NCI-H446 (cell line): ENCODE results near the gene RAI1.
A peak's percentile ranks its signal among the peaks of the same experiment; 100 is the strongest.

Source experiments
- DNase-seq, 2 experiments: peaks; one replicate each; lab custom pipeline; 2025; lab: John Stamatoyannopoulos, UW

The RAI1 gene

DNA sequence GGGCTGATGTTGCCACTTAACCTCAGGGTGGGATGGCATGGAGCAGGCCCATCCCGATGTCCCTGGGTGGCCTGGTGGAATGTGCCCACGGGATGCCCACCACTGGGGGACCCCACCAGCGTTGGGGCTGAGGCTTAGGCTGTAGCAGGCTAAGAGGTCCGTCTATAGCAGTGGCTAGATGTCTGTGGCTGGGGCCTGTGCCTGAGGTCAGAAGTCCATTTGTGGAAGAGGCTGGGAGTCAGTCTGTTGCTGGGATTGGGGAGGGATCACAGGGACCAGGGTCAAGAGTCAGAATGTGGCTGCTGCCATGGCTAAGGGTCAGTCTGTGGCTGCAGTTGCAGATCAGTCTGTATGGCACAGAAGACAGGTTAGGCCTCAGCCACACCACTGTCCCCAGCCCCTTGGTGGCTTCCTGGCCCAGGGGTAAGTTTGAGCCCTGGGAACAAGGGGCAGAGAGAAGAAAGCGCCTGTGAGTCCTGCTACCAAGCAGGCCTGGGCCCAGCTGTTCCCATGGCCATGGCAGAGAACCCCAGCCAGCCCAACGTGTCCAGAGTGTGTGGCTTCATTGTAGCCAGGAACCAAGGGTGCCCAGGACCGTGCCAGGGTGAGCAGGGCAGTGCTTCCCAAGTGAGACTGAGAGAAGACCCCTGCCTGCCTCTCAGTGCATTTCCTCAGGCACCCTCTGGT, 35.7 kb downstream of the RAI1 start:
- DNase-seq, result no peak

DNA sequence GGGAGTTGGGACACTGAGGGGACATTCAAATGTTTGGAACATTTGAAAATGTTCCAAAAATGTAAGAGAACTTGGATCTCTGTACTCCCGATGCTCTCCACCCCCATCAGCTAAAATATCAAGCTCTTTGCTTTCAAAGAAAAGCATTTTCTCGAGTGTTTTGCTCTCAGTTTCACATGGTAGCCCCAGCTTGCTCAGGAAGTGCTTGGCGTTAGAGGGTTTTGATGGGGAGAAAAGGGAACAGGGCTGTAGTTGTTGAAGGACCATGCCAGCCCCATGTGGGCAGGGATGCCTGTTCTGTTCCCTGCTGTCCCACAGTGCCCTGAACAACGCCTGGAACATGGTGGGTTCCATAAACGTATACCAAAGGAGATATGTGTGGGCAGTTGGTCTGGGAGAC, 37.0 kb downstream of the RAI1 start:
- no peak for DNase-seq

DNA sequence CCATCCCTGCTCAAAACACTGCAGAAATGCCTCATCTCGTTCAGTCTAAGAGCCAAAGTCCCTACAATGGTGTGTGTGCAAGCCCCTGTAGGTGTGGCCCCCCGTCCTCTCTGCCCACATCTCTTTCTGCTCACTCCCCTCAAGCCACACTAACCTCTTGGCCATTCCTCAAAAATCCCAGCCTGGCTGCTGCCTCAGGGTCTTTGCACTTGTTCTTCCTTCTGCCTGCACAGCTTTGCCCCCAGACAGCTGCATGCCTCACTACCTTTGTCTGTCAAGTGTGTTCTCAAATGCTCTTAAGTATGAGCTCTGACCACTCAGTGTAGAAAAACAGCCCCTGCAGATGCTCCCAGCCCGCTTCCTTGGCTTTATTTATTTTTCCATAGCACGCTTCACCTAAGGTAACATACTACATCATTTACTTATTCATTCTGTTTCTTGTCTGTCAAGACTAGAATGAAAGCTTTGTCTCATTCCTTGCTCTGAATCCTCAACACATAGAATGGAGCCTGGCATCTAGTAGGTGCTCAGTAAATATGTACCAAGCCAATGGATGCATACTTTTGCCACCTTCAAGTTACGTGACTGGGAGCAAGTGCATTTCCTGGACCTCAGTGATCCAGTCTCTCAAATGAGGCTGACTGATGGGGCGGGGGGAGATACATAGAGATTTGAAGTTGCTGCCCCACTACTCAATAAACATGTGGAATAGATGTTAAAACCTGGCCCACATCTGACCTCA, 38.1 kb downstream of the RAI1 start:
- DNase-seq, result no peak

DNA sequence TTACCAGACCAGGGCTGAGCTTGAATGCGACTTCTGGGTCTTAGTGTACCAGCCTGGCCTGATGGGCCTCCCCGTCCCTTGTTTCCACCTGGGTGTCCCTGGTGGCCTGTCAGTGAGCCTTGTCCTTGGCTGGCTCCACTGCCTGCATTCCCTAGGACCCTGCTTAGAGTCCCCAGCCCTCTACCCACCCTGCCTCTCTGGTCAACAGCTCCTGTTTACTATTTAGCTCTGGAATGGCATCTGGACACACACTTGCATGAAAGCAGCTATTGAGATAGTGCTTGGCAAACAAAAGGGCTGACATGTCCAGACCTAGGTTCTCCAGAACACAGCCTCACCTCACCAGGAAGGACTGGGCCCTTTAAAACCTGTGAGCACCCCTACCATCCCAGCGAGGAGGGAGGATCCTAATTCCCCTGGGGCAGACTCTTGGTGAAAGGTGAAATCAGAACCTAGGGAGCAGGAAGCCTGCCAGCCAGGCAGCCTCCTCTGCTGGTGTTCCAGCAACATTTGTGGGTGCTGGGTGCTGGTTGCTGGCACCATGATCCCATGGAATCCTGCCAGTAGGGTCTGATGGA, 38.8 kb downstream of the RAI1 start:
- DNase-seq, result no peak

DNA sequence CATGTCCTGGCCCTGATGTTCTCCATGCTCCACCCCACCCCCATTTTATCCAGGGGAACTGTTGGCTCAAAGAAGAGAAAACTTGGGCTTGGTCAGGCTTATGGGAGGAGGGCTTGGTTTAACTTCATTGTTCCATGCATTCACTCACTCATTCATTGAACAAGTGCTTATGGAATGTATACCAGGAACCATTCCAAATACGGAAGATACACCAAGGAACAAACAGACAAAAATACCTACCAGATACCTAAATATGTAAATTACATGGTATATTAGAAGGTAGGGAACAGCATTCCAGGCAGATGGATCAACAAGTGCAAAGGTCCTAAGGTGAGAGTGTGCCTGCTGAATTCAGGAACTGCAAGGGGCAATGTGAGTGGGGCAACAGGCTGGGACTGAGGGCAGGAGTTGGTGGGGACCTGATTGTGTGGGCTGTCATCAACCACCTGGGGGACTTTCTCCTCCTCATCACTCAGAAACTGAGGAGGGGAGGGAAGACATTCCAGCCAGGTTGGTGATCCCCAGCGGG, 39.9 kb downstream of the RAI1 start:
- DNase-seq, result no peak

DNA sequence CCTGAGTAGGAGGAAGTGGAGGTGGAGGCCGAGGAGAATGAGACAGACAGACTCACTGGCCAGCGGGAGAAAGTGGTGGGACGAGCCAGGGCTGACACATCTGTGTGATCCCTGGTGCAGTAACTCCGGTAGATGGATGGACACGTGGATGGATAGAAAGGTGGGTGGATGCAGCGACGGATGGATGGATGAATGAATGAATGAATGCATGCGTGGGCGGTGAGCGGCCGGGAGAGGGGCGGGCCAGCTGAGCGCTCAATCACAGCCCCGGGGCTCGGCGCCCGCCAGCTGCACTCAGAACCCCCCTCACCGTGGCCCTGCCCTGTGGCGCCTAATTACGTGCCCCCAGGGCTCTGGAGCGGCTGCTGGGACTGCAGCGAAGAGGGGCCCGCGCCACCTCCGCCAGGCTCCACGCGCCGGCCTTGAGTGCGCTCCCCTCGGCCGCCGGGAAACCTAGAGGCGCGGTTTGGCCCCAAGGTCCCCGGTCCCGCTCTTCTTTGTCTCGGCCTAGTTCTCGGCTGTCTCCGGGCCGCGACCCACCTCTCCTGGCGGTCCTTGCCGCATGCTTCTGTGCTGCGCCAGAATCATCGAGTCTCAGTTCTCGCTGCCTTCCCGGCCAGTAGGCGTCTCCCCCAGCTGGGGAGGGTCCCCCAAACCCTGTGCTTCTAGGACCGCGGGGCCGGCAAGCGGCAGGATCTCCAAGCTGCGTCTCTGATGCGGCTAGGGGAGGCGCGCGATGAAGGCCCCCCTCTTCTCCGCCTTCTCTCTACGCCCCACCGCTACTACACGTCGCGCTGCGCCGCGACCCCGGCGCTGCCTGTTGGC, 41.0 kb downstream of the RAI1 start:
- DNase-seq, result no peak

DNA sequence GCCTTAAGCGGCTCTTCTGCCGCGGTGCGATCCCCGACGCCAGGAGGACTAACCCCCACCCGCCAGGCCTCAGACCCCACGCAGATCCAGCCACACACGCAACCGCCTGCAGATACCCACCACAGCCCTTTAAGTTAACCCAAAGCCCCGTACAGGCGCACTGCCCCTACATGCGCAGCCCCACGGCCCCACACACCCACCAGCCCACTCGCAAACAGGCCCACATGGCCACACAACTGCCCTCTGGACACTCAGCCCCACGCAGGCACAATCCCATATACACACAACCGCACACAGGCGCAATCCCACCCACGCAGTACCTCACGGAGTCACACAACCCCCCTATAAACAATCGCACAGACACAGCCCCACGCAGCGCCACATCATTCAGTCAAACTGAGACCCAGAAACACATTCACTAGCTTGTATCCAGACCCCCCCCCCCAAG, 41.7 kb downstream of the RAI1 start:
- DNase-seq, result no peak

DNA sequence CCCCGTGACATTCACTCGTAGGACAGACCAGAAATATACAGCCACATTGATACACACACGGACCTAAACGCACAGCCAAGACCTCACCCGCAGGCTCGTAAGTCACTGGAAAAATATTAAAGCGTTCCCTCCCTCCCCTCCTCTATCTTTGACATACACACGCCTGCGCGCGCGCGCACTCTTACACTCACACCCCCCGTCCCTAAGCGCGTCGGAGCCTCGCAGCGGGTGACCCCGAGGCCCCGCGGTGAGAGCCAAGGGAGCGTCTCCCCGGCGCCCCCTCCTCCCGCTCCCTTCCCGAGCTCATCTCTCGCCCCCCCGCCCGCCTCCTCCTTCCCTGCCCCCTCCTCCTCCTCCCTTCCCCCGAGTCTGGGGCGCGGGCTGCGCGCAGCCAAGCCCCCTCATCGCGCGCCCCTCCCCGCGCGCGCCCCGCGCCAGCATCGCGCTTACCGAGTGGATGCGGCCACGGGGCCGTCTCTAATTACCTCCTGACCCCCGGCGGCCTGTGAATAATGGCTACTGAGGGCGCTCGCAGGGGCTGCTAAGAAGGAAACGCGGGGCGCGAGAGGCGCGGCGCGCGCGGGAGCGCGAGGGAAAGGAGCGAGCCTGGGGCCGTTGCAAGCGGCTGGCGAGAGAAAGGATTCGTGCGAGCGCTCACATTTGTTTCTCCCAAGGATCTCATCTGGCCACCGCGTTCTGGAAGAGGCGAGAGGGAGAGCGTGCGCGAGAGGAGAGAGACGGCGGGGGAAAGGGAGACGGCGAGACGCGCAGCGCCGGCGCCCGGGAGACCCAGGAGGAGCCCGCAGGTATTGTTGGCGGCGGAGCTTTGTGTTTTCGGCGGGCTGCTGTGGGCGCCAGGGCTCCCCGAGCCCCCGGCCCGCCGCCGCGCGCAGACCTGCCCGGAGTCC, 42.4 kb downstream of the RAI1 start:
- DNase-seq, result peak in 1 of 2 experiments; percentile 39

DNA sequence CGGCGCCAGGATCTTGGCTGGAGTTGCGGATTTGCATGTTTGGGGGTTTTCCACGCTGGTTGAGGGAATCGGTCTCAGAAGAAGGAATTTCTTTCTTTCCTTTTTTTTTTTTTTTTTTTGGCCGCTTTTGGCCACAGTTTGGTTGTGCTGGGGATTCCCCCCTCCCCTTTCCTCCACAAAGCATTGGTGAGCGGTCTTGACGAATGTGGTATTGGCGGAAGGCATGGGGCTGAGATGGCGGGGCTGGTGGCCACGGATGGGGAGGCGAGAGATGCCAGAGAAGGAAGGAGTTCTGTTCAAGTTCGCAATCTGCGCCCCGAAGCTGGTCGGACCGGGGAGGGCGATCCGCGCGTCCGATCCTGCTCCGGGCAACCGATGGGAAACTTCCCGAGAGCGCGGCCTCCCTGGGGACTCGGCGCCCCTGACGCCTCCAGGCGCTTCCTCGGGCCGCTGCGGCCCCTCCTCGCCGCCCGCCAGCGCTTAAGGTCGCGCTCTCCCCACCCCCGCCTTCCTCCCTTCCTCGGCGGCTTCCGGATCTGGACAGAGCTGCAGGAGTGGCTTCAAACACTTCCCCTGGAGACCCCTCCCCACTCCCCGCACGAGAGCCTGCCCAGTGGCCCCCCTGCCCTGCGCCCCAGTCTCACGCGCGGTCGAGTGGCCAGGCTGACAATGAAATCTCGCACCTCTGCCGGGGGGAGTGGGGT, 43.2 kb downstream of the RAI1 start:
- no peak for DNase-seq

DNA sequence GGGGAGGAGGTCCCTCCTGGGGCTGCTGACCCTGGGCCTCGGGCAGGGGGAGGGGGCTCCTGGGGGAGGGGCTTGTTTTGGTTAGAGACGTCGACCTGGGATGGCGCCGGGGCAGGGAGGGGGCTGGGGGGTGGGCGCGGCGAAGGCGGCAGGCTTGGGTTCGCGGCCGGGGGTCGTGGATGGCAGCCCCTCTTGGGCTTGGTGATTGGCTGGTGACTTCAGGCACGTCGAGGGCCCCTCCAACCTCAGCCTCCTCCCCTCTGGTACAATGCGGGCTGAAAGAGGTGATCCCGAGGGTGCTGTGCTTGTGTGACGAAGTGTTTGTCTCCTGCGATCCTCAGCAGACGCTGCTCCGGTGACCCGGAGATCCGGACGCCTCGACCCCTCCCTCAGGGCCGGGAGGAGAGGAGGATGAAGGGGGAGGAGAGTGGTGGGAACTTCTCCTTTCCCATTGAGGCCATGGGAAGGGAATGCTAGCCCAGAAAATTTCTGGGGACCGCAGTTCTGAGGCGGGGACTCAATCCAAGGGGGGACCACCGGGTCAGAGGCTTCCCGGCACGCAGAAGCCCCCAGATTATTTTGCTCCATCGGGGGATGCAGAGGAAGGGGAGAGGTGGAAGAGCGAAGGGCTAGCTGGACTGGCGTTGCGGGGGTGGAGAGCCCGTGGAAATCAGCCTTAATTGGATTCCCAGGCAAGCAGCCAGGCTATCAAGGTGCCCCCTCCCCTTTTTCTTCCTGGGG, 43.9 kb downstream of the RAI1 start:
- no peak for DNase-seq

DNA sequence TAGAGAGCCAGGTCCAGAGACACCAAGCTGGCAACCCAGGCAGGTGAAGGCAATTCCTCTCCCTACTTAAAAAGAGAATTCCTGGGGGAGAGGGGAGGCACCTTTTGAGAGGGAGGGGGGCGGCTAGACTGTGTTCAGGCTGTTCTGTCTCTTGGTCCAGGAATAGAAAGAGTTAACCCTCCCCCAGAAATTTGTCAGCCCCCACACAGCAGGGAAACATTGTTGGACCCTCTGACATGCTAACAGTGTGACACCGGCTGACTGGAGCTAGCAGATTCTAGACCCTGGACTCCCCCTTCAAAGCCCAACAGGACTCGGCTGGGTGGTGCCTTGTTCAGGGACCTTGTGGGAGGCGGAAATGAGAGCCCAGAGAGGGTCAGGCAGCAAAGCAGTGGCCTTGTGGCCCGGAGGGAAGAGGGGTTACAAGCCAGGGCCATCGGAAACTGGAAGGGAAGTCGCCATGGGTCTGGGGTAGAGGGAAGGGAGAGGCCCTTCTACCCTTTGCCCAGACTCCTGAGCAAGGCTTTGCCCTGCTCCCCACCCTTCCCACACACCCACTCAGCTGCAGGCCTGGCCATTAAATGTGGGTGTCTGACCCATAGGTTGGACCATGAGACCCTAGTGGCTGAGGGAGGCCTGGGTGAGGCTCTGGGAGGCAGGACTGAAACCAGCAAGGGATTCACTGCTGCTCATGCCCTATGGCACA, 44.6 kb downstream of the RAI1 start:
- DNase-seq, result no peak

DNA sequence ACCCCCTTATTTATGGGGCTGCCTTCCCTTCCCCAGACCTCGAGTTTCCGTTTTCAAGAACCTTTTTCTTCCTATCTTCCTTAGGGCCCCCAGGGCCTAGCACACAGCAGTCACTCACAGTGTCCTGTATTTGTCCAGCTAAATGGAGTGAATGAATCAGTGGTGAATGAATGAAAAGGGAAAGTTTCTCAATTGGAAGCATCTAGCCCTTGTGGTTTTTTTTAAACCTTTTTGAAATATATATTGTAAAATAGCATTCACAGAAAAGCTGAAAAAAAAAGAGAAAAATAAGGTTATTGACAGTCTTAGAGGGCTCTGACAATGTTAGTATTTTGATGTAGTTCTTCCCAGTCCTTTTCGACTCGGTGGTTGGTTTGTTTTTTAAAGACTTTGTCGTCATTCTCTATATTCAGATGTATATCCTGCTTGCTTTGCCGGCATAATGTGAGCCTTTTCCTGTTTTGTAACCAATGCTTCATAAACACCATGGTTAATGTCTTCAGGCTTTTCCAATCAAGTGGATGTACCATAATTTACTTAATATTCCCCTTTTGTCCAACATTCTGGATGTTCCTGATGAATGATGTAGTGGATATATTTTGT, 45.3 kb downstream of the RAI1 start:
- no peak for DNase-seq

DNA sequence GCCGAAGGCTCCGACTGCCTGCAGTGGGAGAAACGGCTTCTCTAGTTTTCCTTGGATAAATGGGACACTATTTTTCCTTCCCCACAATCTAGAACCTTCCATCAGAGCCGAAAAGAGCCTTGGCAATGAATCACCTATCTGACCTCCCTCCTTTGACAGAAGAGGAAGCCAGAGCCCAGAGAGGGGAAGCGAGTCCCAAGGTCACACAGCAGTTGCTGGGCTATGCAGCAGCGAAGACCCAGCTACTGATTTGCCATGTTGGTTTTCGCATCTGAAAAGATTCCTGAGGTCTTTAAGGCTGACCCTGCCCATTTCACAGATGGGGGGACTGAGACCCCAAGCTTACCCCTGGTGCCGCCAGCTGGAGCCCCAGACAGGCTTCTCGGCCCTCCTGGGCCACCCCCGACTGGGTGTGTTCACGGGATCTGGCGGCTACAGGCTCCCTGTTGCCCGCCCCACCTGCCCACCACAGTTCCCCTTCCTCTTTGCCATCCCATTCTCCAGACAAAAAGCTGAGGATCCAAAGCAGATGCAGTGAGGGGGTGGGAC, 45.9 kb downstream of the RAI1 start:
- no peak for DNase-seq

DNA sequence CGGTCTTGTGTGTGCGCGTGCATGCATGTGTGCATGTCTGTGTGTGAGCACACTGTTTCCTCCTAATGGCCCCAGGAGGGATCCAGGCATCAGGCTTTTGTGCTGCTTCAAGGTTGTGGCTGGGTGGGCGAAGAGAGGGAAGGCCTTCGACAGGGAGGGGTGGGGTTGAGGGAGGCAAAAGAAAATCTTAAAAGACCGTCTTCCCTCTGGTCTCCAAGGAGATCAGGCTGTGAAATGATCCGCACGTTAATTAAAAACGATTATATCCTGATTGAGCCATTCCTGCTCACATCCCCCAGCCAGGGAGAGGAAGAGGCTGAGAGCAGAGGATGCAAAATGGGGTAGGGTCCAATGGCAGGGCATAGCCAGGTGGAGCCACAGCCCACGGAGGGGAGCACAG, 46.9 kb downstream of the RAI1 start:
- DNase-seq, result no peak

DNA sequence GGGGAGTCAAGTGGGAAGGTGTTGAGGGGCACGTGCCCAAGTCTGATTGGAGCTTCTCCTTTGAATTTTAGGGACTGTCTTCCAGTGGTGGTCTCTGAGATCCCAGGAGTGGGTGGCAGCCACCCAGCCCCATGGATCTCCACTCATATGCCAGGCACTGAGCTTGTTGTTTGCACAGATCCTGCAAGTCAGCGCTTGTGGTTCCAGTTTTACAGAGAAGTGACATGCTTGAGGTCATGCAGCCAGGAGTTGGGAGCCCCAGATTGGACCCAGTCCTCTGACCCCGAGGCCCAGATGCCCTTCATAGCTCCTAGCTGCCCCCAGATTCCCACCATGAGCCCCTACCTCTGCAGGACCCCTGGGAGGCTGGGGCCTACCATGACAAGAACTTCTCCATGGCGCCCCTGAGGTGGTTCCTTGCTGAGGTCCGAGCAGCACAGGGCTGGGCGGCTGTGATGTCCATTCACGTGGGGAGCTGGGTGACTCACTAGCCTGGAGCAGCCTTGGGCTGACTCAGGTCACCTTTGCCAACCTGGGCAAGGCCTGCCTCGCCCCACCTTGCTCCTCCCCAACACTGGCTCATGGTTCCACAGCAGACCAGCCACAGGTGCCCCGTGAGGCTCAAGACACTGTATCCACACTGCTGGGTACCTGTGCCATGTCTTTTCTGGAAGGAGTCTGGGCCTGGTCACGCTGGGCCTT, 47.4 kb downstream of the RAI1 start:
- DNase-seq, result no peak

DNA sequence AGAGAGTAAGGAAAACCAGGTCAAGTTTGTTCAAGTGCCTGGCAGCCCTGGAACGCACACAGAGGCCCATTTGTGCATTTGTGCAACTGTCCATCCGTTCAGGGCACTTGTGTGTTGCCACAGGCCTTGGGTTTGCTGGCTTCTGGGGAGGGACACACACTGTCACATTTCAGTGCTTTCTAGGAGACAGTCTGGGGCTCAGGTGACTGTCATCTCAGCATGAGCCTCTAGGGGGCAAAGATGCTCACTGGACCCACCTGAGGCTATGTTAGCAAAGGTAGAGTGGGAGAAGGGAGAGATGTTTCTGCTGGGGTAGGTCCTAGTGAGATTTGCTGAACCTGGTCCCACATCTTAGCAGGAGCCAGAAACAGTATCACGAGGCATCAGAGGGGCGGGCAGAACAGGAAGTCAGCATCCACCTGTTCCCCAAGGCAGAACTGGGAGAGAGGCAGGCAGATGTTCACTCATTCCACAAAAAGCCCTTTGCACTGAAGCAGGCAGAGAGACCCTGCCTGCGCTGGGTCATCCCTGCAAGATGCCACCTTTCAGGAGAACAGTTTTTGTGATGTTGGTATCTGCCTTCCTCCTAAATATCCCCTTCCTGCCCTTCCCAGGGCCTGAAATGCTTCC, 48.5 kb downstream of the RAI1 start:
- DNase-seq, result no peak

DNA sequence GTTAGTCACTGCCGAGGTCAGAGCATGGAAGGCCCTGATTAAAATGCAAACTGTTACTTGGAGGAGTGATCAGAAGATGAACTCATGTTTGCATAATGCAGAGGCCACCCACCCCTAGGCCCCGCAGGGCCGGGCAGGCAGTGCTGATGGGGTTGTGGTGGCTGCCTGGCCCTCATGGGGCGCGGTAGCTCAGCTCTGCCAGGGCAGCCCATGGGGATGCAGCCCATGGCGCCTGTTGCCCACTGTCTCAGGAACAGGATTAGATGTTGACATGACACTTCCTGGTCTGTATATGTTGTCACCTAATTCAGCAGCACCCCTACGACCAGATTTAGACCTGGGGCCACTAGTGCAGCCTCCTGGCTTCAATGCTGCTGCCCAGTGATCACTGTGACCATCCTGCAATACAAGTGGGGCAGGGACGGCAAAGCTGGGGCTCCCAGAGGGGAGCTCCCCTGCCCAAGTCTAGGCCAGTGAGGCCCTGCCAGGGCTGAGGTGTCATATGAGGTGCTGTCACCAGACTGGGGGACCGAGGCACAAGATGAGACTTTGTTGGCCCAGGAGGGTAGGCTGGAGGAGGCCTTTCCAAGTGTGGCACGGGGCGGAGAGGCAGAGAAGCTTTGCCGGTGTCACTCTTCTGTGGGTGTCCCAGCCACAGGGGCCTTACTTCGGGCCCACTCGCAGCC, 49.1 kb downstream of the RAI1 start:
- no peak for DNase-seq
